Measurements from ENCODE around the gene LHPP.

DNA sequence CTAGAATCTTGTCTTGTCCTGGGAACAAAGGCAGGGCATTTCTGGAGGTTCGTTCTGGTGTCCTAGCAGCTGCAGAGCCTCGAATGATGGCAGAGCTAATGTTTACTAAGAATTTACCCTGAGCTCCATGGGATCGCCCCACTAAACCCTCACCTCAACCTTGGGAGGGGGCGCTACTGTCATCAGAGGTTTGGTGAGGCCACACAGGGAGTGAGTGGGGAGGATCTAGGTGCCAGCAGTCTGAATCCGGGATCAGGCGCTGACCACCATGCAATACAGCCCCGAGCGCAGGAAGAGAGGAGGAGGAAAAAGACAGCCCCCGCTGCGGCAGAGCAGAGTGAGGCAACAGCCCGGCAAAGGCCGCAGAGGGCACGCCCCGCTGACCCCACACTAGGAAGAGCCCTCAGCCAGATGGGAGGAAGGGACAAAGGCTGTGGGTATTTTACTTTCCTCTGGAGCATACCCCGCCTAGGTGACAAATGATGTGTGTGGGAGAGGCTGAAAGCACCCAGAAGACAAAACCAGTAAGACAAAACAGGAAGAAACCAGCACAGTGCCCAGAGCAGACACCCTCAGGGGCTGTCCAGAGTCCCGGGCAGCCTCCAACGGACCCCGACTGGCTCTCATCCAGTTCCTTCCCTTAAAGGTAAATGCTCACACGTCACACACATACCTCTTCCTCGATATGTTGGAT lies 179.1 kb downstream of the LHPP start:
- TF ChIP-seq CTCF (conservative IDR thresholded peaks at IDR 0.05; ENCODE audit: low read depth, low read length) (no peak), EZH2 (IDR thresholded peaks at IDR 0.05; ENCODE audit: low read length, unreplicated experiment) (no peak), EZH2phosphoT487 (IDR thresholded peaks at IDR 0.05; ENCODE audit: borderline replicate concordance, low read length) (no peak)
